WTC11 (cell line): ENCODE measurements around the gene BUD23. TPM values are rescaled to one million over a fixed set of nuclear protein-coding genes. Genes with fewer than 3 reads are reported as not detected.

Source experiments
- ATAC-seq: fragments of 200-7000 bp; cut with Tn5 transposase; 2 replicates; pipeline ENCODE4 v1.10.0; 2021; ENCODE audit warnings: mild to moderate bottlenecking, moderate library complexity
- CTCF ChIA-PET: fragments of 300-600 bp; sonication (Branson Sonifier 250); formaldehyde crosslinking; loops from one replicate; lab custom pipeline; 2021; ENCODE audit warnings: antibody characterized with exemption; lab: Charles Lee
- POLR2A ChIA-PET: fragments of 350-600 bp; sonication (Branson Sonifier 250); formaldehyde crosslinking; loops from one replicate; lab custom pipeline; 2021; ENCODE audit warnings: antibody characterized with exemption; lab: Charles Lee
- DNase-seq: peaks from one replicate; pipeline ENCODE4 v3.0.0; 2021; ENCODE audit warnings: low spot score
- H3K27ac Mint-ChIP-seq: 2 replicates; pipeline ENCODE4 v1.8.0; 2021; ENCODE audit warnings: mixed read lengths
- H3K27me3 Mint-ChIP-seq: 2 replicates; pipeline ENCODE4 v1.8.0; 2021; ENCODE audit warnings: low read depth, mild to moderate bottlenecking, moderate library complexity, mixed read lengths
- H3K36me3 Mint-ChIP-seq: 2 replicates; pipeline ENCODE4 v1.8.0; 2021; ENCODE audit warnings: mixed read lengths
- H3K4me1 Mint-ChIP-seq: 2 replicates; pipeline ENCODE4 v1.8.0; 2022; ENCODE audit warnings: mixed read lengths
- H3K4me3 Mint-ChIP-seq: 2 replicates; pipeline ENCODE4 v1.8.0; 2021; ENCODE audit warnings: mild to moderate bottlenecking, moderate library complexity, mixed read lengths
- H3K9me3 Mint-ChIP-seq: 2 replicates; pipeline ENCODE4 v1.8.0; 2021; ENCODE audit warnings: mixed read lengths
- ATF3 ChIP-seq: sonication (generic); formaldehyde crosslinking; conservative IDR thresholded peaks from 2 replicates; pipeline ENCODE4 v1.8.1; 2022; ENCODE audit warnings: mild to moderate bottlenecking, missing genetic modification reagents
- HMGA2 ChIP-seq: fragments of 250-450 bp; sonication (Bioruptor Pico); IDR thresholded peaks from 2 replicates; pipeline ENCODE4 v1.4.0; 2021; ENCODE audit warnings: mild to moderate bottlenecking, moderate library complexity
- HMGXB4 ChIP-seq: sonication (generic); formaldehyde crosslinking; IDR thresholded peaks from 2 replicates; pipeline ENCODE4 v1.8.1; 2023; ENCODE audit warnings: mild to moderate bottlenecking, moderate library complexity, missing genetic modification reagents
- JUN ChIP-seq: sonication (generic); formaldehyde crosslinking; IDR thresholded peaks from 2 replicates; pipeline ENCODE4 v1.8.0; 2023; ENCODE audit warnings: mild to moderate bottlenecking, missing genetic modification reagents
- MXD4 ChIP-seq: fragments of 250-450 bp; sonication (Bioruptor Pico); IDR thresholded peaks from 2 replicates; pipeline ENCODE4 v1.8.0; 2021; ENCODE audit warnings: mild to moderate bottlenecking, moderate library complexity, borderline replicate concordance
- NFYB ChIP-seq: sonication (generic); formaldehyde crosslinking; conservative IDR thresholded peaks from 2 replicates; pipeline ENCODE4 v1.8.0; 2022; ENCODE audit warnings: low read depth, missing genetic modification reagents
- NR3C1 ChIP-seq: sonication (generic); formaldehyde crosslinking; conservative IDR thresholded peaks from 2 replicates; pipeline ENCODE4 v1.8.1; 2023; ENCODE audit warnings: low read depth, mild to moderate bottlenecking, missing genetic modification reagents
- PRRX2 ChIP-seq: fragments of 250-450 bp; sonication (Bioruptor Pico); IDR thresholded peaks from 2 replicates; pipeline ENCODE4 v1.8.0; 2021; ENCODE audit warnings: mild to moderate bottlenecking
- TEAD4 ChIP-seq: sonication (generic); formaldehyde crosslinking; IDR thresholded peaks from 2 replicates; pipeline ENCODE4 v1.8.0; 2022; ENCODE audit warnings: mild to moderate bottlenecking, missing genetic modification reagents
- USF2 ChIP-seq: sonication (generic); formaldehyde crosslinking; IDR thresholded peaks from 2 replicates; pipeline ENCODE4 v1.8.1; 2023; ENCODE audit warnings: mild to moderate bottlenecking, missing genetic modification reagents, moderate library complexity
- ZNF121 ChIP-seq: sonication (generic); formaldehyde crosslinking; IDR thresholded peaks from 2 replicates; pipeline ENCODE4 v1.8.0; 2023; ENCODE audit warnings: missing genetic modification reagents
- ZNF232 ChIP-seq: sonication (generic); formaldehyde crosslinking; IDR thresholded peaks from 2 replicates; pipeline ENCODE4 v1.8.0; 2022; ENCODE audit warnings: mild to moderate bottlenecking, missing genetic modification reagents
- ZNF416 ChIP-seq: fragments of 250-450 bp; sonication (Bioruptor Pico); IDR thresholded peaks from 2 replicates; pipeline ENCODE4 v1.9.0; 2021; ENCODE audit warnings: mild to moderate bottlenecking, inconsistent platforms
- ZNF671 ChIP-seq: fragments of 250-450 bp; sonication (Bioruptor Pico); IDR thresholded peaks from 2 replicates; pipeline ENCODE4 v1.8.0; 2021; ENCODE audit warnings: mild to moderate bottlenecking
- total RNA-seq: library from RNA; stranded (reverse); gene quantifications from 3 replicates; pipeline ENCODE4 v1.2.3, GENCODE V29; 2021
- TF ChIP-seq, protein P1 (sequence below): fragments of 250-450 bp; sonication (Bioruptor Pico); IDR thresholded peaks from 2 replicates; pipeline ENCODE4 v1.9.0; 2021; ENCODE audit warnings: moderate library complexity, mild to moderate bottlenecking, inconsistent platforms, borderline replicate concordance
- TF ChIP-seq, protein P2 (sequence below): fragments of 250-450 bp; sonication (Bioruptor Pico); IDR thresholded peaks from 2 replicates; pipeline ENCODE4 v2.1.2; 2022; ENCODE audit warnings: mild to moderate bottlenecking, moderate library complexity
- TF ChIP-seq, protein P3 (sequence below): fragments of 250-450 bp; sonication (Bioruptor Pico); IDR thresholded peaks from 2 replicates; pipeline ENCODE4 v1.9.0; 2021; ENCODE audit warnings: mild to moderate bottlenecking

BUD23 gene
- total RNA-seq, 1 experiment from 2014 or later, result 91.9 TPM

- no peaks in the 10 kb centered on the region for H3K36me3 Mint-ChIP-seq
- no peak overlapping the region for H3K27ac Mint-ChIP-seq
- no peak overlapping the region for H3K4me3 Mint-ChIP-seq
- CTCF ChIA-PET, result interaction anchor here (1.1 to 6.1 kb wide), 4 partner anchors 43 to 65 kb away, joined by 4 to 93 read pairs (median 16); no protein-coding TSS in a partner anchor
- POLR2A ChIA-PET, result no interaction called here
- peaks cover 27% of the 10 kb centered on the region for H3K4me1 Mint-ChIP-seq
- TF ChIP-seq USF2 (no peak), PRRX2 (no peak), ATF3 (CRISPR knock-in tag) (no peak), HMGA2 (CRISPR knock-in tag) (no peak), JUN (CRISPR knock-in tag) (no peak), MXD4 (no peak), ZNF671 (CRISPR knock-in tag) (no peak), ZNF416 (no peak), TEAD4 (no peak), NR3C1 (CRISPR knock-in tag) (no peak), ZNF121 (CRISPR knock-in tag) (no peak), ZNF232 (CRISPR knock-in tag) (no peak)
- TF ChIP-seq, protein P1, sequence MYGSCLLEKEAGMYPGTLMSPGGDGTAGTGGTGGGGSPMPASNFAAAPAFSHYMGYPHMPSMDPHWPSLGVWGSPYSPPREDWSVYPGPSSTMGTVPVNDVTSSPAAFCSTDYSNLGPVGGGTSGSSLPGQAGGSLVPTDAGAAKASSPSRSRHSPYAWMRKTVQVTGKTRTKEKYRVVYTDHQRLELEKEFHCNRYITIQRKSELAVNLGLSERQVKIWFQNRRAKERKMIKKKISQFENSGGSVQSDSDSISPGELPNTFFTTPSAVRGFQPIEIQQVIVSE, result no peak
- TF ChIP-seq, protein P2, sequence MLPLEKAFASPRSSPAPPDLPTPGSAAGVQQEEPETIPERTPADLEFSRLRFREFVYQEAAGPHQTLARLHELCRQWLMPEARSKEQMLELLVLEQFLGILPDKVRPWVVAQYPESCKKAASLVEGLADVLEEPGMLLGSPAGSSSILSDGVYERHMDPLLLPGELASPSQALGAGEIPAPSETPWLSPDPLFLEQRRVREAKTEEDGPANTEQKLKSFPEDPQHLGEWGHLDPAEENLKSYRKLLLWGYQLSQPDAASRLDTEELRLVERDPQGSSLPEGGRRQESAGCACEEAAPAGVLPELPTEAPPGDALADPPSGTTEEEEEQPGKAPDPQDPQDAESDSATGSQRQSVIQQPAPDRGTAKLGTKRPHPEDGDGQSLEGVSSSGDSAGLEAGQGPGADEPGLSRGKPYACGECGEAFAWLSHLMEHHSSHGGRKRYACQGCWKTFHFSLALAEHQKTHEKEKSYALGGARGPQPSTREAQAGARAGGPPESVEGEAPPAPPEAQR (CRISPR knock-in tag), result no peak
- no peaks in the 10 kb centered on the region for H3K9me3 Mint-ChIP-seq
- H3K27me3 Mint-ChIP-seq, result peaks cover 10% of the 10 kb centered on the region
- DNase-seq, result no peak
- ATAC-seq, result no peak
These were observed 11.4 kb upstream of the BUD23 start for GRCh38 chr7:73671857-73672445.

DNA sequence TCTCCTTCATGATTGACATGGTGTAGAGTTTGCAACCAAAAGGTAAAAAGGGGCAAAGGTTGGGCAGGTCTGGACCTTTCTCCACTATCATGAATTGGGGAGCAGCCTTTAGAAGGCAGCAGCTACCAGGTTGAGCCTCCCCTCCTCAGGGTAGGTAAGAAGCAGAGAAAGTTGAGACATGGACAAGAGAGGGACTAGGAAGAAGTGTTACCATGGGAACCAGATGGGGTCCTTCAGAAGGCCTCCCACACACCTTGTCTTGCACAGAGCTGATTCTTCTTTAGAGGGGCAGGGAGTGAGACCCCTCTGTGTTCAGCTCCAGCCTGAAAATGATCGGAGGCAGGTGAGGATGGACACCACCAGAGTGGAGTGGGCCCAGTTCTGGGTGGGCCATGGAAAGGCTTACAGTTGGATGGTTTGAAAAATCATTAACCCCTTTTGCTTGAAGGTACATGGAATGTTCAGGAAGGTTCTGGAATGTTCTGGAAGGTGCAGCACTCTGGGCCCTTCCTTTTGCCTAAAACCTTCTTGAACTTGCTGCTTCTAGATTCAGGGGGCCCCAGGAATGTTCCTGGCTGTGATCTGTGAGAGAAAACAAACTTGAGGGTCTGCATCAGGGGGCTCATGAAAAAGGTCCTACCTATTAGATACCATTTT, 8.8 kb upstream of the BUD23 start:
- ATAC-seq, result no peak
- no peak for TF ChIP-seq NFYB (CRISPR knock-in tag)
- no peak for TF ChIP-seq TEAD4
- TF ChIP-seq, protein P3, sequence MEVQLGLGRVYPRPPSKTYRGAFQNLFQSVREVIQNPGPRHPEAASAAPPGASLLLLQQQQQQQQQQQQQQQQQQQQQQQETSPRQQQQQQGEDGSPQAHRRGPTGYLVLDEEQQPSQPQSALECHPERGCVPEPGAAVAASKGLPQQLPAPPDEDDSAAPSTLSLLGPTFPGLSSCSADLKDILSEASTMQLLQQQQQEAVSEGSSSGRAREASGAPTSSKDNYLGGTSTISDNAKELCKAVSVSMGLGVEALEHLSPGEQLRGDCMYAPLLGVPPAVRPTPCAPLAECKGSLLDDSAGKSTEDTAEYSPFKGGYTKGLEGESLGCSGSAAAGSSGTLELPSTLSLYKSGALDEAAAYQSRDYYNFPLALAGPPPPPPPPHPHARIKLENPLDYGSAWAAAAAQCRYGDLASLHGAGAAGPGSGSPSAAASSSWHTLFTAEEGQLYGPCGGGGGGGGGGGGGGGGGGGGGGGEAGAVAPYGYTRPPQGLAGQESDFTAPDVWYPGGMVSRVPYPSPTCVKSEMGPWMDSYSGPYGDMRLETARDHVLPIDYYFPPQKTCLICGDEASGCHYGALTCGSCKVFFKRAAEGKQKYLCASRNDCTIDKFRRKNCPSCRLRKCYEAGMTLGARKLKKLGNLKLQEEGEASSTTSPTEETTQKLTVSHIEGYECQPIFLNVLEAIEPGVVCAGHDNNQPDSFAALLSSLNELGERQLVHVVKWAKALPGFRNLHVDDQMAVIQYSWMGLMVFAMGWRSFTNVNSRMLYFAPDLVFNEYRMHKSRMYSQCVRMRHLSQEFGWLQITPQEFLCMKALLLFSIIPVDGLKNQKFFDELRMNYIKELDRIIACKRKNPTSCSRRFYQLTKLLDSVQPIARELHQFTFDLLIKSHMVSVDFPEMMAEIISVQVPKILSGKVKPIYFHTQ (CRISPR knock-in tag), result no peak
- TF ChIP-seq HMGXB4, result no peak
- no peak for TF ChIP-seq ZNF121 (CRISPR knock-in tag)
- TF ChIP-seq, all 79 proteins: peak for 0

More for the DNA sequence above, 8.8 kb upstream of the BUD23 start:
- Mint-ChIP-seq H3K4me1 (peaks cover 18% of the 10 kb centered on the region), H3K9me3 (no peaks in the 10 kb centered on the region), H3K27me3 (no peaks in the 10 kb centered on the region), H3K36me3 (peaks cover 14% of the 10 kb centered on the region), H3K27ac (no peak overlapping the region), H3K4me3 (no peak overlapping the region)
- no peak for DNase-seq
- POLR2A ChIA-PET, result interaction anchor here (0.6 to 0.8 kb wide), 2 partner anchors 10 to 245 kb away, joined by 4 read pairs; no protein-coding TSS in a partner anchor
- CTCF ChIA-PET, result interaction anchor here (1.2 kb wide), 1 partner anchor 68 kb away, joined by 5 read pairs; no protein-coding TSS in a partner anchor
